GM18858 (cell line): ENCODE measurements around the gene ANXA7.
"Not testable (repeated sequence)": the region's sequence is repeated elsewhere in the genome, so short reads cannot be mapped to it uniquely, and the experiment has no call there.

ENCODE experiments used
- ATAC-seq: cut with Tn5 transposase; IDR thresholded peaks from one replicate; pipeline ENCODE4 v1.9.1; 2021; ENCODE audit not compliant: unreplicated experiment

The ANXA7 gene

GRCh38 chr10:73340121-73340520 is 73.7 kb downstream of the ANXA7 start:
- ATAC-seq, result no peak

DNA sequence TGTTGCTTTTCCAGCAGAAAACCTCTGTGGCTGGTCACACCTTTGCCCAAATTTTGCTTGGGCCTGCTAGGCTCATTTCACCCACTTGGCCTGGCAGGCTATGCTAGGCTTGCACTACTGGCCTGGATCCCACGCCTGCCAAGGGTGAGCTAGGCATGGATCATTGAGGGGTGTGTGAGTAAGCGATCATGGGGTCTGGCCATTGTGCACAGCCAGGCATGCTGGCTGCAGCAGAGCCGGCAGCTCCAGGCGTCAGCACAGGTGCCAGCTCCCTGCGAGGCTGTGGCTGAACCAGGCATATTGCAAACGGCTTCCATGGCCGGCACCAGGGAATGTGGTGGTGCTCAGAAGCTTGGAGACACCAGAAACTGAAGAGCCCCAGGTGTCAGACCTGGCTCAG is 74.4 kb downstream of the ANXA7 start:
- ATAC-seq, result no peak

- no peak for ATAC-seq
Observed at GRCh38 chr10:73338801-73339368, 75.0 kb downstream of the ANXA7 start.

- no peak for ATAC-seq
Observed at GRCh38 chr10:73333202-73333601, 80.7 kb downstream of the ANXA7 start.

DNA sequence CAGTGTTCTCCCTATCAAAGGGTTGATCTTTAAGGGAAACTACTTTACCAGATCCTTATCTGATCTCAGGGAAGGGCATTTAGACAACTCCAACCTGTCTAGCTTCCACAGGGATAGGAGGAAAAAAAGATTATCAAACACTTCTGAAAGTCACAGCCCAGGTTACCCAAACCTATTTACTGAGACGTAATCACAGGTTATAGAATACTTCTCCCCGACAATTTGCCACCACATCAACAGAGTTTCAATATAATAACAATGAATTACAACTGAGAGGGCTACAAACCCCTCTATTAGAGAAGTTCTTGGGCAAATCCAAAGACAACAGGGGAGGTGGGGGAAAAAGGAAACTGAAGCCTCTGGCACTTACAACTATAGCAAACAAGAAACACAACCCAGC is 81.5 kb downstream of the ANXA7 start:
- no peak for ATAC-seq

- ATAC-seq, result not testable (repeated sequence)
Observed at GRCh38 chr10:73328523-73328922, 85.3 kb downstream of the ANXA7 start.

DNA sequence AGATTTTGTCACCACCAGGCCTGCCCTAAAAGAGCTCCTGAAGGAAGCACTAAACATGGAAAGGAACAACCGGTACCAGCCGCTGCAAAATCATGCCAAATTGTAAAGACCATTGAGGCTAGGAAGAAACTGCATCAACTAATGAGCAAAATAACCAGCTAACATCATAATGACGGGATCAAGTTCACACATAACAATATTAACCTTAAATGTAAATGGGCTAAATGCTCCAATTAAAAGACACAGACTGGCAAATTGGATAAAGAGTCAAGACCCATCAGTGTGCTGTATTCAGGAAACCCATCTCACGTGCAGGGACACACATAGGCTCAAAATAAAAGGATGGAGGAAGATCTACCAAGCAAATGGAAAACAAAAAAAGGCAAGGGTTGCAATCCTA is 88.6 kb downstream of the ANXA7 start:
- ATAC-seq, result not testable (repeated sequence)
